Large intestine (tissue), 3 donors: Measurements from ENCODE around the gene BMP8A. TPM values are rescaled to one million over a fixed set of nuclear protein-coding genes. Genes with fewer than 3 reads are reported as not detected.
A peak's percentile ranks its signal among the peaks of the same experiment; 100 is the strongest.
"Not testable (repeated sequence)": the region's sequence is repeated elsewhere in the genome, so short reads cannot be mapped to it uniquely, and the experiment has no call there.

Experiments
- DNase-seq, 2 donors: peaks; one replicate each; pipeline versions ENCODE4 v3.0.0 to v3.0.0-alpha.2; 2013
- H3K27ac ChIP-seq: one replicate; pipeline ENCODE4 v1.5.1; 2013; ENCODE audit warnings: low read length
- H3K27me3 ChIP-seq: 2 replicates; pipeline ENCODE4 v1.6.1; 2013; ENCODE audit warnings: low read length; ENCODE audit not compliant: control insufficient read depth, insufficient read depth
- H3K36me3 ChIP-seq: 2 replicates; pipeline ENCODE4 v1.6.1; 2013; ENCODE audit warnings: low read length; ENCODE audit not compliant: control insufficient read depth, insufficient read depth
- H3K4me1 ChIP-seq: one replicate; pipeline ENCODE4 v1.6.1; 2013; ENCODE audit warnings: low read length; ENCODE audit not compliant: control insufficient read depth, insufficient read depth
- H3K4me3 ChIP-seq: one replicate; pipeline ENCODE4 v1.5.1; 2013; ENCODE audit warnings: low read length
- H3K9me3 ChIP-seq: one replicate; pipeline ENCODE4 v1.6.1; 2013; ENCODE audit warnings: mild to moderate bottlenecking, low read depth, low read length, moderate library complexity; ENCODE audit not compliant: control insufficient read depth
- whole genome bisulfite sequencing: methylation state at CpG from one replicate; pipeline ENCODE4 v1.1.5; 2013; ENCODE audit warnings: low lambda C conversion rate; ENCODE audit not compliant: insufficient coverage; 5-methylcytosine and 5-hydroxymethylcytosine counted together
- polyA plus RNA-seq: library from polyadenylated mRNA; unstranded; fragments of 120-200 nt; gene quantifications from one replicate; pipeline ENCODE4 v1.2.1, GENCODE V29; 2013

Gene BMP8A
- polyA plus RNA-seq, 1 donor, result 0.69 TPM

- H3K36me3 ChIP-seq, H3K4me1 ChIP-seq, H3K4me3 ChIP-seq, H3K27ac ChIP-seq, H3K9me3 ChIP-seq: not testable (repeated sequence)
- H3K27me3 ChIP-seq, result peaks cover 32% of the 10 kb centered on the region
- DNase-seq, result peak in 1 of 2 donors; percentile 14
- no CpG with 5 or more reads among the region's 67 CpGs for WGBS
Observed at GRCh38 chr1:39492118-39493042, 944 bp downstream of the BMP8A start.

DNA sequence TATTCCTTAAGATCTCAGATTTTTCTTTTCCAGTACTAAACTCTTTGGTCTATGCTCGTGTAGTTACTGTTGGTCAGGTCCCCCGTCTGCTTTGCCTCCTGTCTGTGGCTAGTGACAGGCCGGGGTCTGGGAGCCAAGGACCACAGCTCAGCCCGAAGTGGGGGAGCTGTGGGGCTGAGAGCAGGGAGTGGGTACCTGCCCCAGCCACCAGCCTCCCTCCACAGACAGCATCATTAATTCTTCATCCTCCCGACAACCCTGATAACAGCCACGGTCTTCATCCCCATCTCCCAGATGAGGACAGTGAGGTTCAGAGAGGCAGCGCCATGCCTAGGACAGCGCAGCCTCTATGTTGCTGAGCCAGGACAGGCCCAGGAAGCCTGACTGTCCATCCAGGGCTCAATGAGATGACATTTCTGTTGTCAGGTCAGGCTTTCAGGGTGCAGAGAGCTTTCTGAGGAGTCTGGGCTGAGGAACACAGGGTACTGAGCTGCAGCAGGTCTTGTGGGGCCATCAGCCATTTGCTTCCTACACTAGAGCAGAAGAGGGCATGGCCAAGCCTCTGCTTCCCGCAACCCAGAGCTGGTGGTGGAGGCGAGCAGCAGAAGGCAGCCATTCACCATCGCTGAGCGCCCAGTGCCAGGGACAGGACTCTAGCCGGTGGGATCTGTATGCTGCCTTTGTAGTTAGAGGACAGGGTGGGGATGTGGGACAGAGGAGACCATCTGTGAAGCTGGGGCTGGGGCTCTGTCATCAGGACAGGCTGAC, 1.8 kb downstream of the BMP8A start:
- no CpG with 5 or more reads among the region's 13 CpGs for WGBS
- peaks cover 32% of the 10 kb centered on the region for H3K27me3 ChIP-seq
- not testable (repeated sequence) for DNase-seq

DNA sequence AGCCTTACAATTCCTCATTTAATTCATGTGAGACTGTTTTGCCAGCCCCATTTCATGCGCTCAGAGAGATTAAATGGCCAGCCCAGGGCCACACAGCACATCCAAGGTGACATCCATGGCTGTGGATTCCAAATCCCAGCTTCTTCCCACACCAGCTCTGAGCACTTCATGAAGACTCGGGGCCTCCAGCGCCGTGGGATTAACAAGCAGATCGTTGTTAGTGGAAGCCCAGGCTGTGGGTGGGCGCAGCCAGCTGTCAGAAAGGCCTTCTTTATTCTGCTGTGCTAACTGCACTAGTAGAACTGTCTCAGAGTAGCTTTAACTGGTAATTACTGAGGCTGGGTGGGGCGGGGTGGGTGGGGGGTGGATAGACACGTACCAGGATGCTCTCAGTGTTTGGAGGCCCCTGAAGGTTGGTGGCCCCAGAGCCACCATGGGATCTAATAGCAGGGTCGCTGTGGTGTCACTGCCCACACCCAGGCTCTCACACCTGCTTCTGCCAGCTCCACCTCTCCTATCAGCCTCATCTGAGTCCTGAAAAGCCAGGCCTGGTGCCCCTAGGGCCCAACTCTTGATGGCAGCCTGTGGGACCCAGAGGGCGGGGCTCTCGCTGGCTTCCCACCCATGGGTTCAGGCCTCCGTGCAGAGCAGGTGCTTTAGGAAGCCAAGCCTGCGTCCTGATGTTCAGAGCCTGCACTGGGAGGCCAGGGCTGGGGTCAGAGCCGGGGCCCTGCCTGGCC, 3.4 kb downstream of the BMP8A start:
- WGBS, result no CpG with 5 or more reads among the region's 14 CpGs
- Histone ChIP-seq H3K36me3 (no peaks in the 10 kb centered on the region), H3K4me1 (peaks cover 2% of the 10 kb centered on the region), H3K27ac (no peak overlapping the region), H3K27me3 (peaks cover 31% of the 10 kb centered on the region), H3K9me3 (no peaks in the 10 kb centered on the region), H3K4me3 (no peak overlapping the region)
- DNase-seq, result no peak

More for the DNA sequence above, 1.8 kb downstream of the BMP8A start:
- H3K27ac ChIP-seq, H3K4me3 ChIP-seq, H3K4me1 ChIP-seq, H3K9me3 ChIP-seq, H3K36me3 ChIP-seq: not testable (repeated sequence)

- H3K27ac ChIP-seq, DNase-seq, H3K4me1 ChIP-seq, H3K9me3 ChIP-seq, H3K36me3 ChIP-seq, H3K4me3 ChIP-seq: not testable (repeated sequence)
- H3K27me3 ChIP-seq, result peaks cover 19% of the 10 kb centered on the region
- no CpG with 5 or more reads among the region's 5 CpGs for whole genome bisulfite sequencing
Observed at GRCh38 chr1:39496520-39496919, 5.1 kb downstream of the BMP8A start.

- H3K27ac ChIP-seq, result no peak overlapping the region
- no peaks in the 10 kb centered on the region for H3K36me3 ChIP-seq
- DNase-seq, result no peak
- H3K4me1 ChIP-seq, result no peaks in the 10 kb centered on the region
- H3K4me3 ChIP-seq, result no peak overlapping the region
- WGBS, result no CpG with 5 or more reads among the region's 5 CpGs
- peaks cover 15% of the 10 kb centered on the region for H3K27me3 ChIP-seq
- H3K9me3 ChIP-seq, result no peaks in the 10 kb centered on the region
Observed at GRCh38 chr1:39497585-39497984, 6.1 kb downstream of the BMP8A start.

- not testable (repeated sequence) for DNase-seq, H3K4me1 ChIP-seq, H3K27ac ChIP-seq, H3K9me3 ChIP-seq, H3K36me3 ChIP-seq, H3K4me3 ChIP-seq, H3K27me3 ChIP-seq
- WGBS, result no CpG with 5 or more reads among the region's 9 CpGs
Observed at GRCh38 chr1:39498096-39498710, 6.8 kb downstream of the BMP8A start.

- not testable (repeated sequence) for H3K4me1 ChIP-seq, H3K27ac ChIP-seq, DNase-seq, H3K9me3 ChIP-seq, H3K4me3 ChIP-seq, H3K27me3 ChIP-seq, H3K36me3 ChIP-seq
- WGBS, result no CpG with 5 or more reads among the region's 15 CpGs
Observed at GRCh38 chr1:39498821-39499220, 7.4 kb downstream of the BMP8A start.

GRCh38 chr1:39499668-39500067, 8.2 kb downstream of the BMP8A start:
- no peaks in the 10 kb centered on the region for H3K9me3 ChIP-seq
- H3K36me3 ChIP-seq, result no peaks in the 10 kb centered on the region
- H3K4me3 ChIP-seq, result no peak overlapping the region
- H3K4me1 ChIP-seq, result no peaks in the 10 kb centered on the region
- no peak overlapping the region for H3K27ac ChIP-seq
- WGBS, result no CpG with 5 or more reads among the region's 5 CpGs
- H3K27me3 ChIP-seq, result no peaks in the 10 kb centered on the region
- DNase-seq, result no peak

- H3K4me1 ChIP-seq, result no peaks in the 10 kb centered on the region
- H3K27ac ChIP-seq, result no peak overlapping the region
- DNase-seq, result no peak
- WGBS, result no CpG with 5 or more reads among the region's 4 CpGs
- H3K9me3 ChIP-seq, result no peaks in the 10 kb centered on the region
- H3K27me3 ChIP-seq, result no peaks in the 10 kb centered on the region
- H3K36me3 ChIP-seq, result no peaks in the 10 kb centered on the region
- H3K4me3 ChIP-seq, result no peak overlapping the region
Observed at GRCh38 chr1:39500862-39501389, 9.5 kb downstream of the BMP8A start.

DNA sequence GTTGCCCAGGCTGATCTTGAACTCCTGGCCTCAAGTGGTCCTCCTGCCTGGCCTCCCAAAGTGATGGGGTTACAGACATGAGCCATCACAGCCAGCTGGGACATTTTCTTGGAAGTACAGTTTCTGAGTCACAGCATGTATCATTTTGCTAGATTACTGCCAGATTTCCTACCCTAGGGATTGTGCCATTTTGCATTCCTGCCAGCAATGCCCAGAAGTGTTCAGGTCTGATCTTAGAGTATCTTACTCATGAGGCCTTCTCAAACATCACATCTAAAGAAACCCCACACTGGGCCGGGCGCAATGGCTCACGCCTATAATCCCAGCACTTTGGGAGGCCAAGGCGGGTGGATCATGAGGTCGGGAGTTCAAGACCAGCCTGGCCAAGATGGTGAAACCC, 10.2 kb downstream of the BMP8A start:
- WGBS, result no CpG with 5 or more reads among the region's 5 CpGs
- H3K4me3 ChIP-seq, result no peak overlapping the region
- no peak for DNase-seq

More for the DNA sequence above, 10.2 kb downstream of the BMP8A start:
- Histone ChIP-seq H3K9me3 (no peaks in the 10 kb centered on the region), H3K4me1 (no peaks in the 10 kb centered on the region), H3K27me3 (no peaks in the 10 kb centered on the region), H3K36me3 (no peaks in the 10 kb centered on the region), H3K27ac (no peak overlapping the region)
